ENCODE measurements around the gene NAA20.
"Not testable (repeated sequence)": the region's sequence is repeated elsewhere in the genome, so short reads cannot be mapped to it uniquely, and the experiment has no call there.

NAA20 gene

GRCh38 chr20:19992996-19993908, 23.9 kb upstream of the NAA20 start:
- DNase-seq = no peak

GRCh38 chr20:19993958-19994669, 23.0 kb upstream of the NAA20 start:
- no peak for DNase-seq

- no peak for DNase-seq
Measured at GRCh38 chr20:19995220-19995863, 21.8 kb upstream of the NAA20 start.

- DNase-seq = no peak
Measured at GRCh38 chr20:19996222-19996621, 20.9 kb upstream of the NAA20 start.

GRCh38 chr20:19996917-19997316, 20.2 kb upstream of the NAA20 start:
- no peak for DNase-seq

GRCh38 chr20:19998990-19999705, 18.0 kb upstream of the NAA20 start:
- DNase-seq = no peak

GRCh38 chr20:20000211-20000968, 16.8 kb upstream of the NAA20 start:
- peak; percentile 16 for DNase-seq

GRCh38 chr20:20002101-20002998, 14.8 kb upstream of the NAA20 start:
- no peak for DNase-seq

DNA sequence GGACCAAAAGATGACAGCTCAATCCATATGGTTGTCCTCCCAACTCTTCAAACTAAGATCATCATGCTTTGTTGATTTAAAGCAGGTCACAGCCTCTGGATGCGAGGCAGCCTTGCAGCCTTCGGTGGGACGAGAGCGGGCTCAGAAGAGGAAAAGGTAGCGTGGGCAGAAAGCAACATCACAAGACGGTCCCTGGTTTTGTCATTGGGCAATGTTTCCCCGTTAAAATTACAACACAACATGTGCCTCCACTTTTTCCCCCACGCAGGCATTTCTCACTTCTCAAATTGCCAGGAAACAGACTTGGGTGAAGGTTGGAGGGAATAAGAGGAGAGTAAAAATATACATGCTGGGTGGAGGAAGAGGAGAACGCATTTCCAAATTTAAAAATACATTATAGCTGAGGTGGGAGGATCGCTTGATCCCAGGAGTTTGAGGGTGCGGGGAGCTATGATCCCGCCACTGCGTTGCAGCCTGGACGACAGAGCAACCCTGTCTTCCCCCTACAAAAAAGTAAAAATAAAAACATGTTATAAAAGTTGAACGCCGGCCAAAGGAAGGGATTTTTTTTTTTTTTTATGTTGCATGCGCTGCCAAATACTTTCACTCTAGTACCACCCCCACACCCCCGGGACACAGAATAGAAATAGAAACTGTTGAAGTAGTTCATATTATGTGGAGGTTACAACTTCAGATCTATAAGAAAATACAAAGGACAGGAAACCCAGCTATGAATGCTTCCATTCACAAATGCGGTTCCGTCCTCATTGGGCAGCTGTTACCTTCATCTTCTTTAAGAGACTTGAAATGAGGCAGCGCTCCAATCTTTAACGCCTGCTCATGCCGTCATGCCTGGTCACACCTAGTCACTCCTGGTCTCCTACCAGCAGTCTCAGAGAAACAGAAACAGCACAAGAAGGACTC, 13.9 kb upstream of the NAA20 start:
- DNase-seq = no peak

DNA sequence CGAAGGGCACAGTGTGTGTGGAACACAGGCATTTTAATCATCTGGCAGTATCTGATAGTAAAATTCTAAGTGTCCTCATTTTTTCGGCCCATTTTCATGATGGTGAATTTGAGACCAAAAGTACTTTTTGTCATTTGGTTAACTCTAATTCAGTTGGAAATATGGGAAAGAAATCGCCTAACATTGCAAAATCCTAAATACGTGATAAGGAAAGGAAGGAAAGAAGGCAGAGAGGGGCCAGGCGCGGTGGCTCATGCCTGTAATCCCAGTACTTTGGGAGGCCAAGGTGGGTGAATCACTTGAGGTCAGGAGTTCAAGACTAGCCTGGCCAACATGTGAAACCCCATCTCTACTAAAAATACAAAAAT, 13.2 kb upstream of the NAA20 start:
- DNase-seq = not testable (repeated sequence)

- no peak for DNase-seq
Measured at GRCh38 chr20:20005342-20005741, 11.8 kb upstream of the NAA20 start.

DNA sequence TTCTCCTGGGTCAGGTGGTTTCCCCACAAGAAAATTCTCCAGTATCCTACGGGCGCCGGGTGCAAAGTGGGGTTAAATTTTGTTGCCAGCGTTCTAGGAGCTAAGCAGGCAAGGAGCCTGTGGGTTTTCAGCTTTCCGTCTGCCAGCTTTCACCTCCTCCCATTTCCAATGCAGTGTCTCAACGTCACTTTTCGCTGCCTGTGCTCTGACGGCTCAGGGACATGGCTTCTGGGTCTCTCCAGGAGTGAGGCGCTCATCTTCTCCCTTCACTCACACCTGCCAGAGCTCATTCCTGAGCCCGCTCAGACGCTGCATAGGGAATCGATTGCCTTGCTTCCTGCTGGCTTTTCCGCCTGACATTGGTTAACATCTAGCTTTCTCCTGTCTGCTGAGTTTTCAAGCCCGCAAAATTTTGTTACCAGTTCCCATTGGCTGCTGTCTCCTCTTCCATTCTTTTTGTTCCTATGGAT, 7.3 kb upstream of the NAA20 start:
- DNase-seq = no peak

DNA sequence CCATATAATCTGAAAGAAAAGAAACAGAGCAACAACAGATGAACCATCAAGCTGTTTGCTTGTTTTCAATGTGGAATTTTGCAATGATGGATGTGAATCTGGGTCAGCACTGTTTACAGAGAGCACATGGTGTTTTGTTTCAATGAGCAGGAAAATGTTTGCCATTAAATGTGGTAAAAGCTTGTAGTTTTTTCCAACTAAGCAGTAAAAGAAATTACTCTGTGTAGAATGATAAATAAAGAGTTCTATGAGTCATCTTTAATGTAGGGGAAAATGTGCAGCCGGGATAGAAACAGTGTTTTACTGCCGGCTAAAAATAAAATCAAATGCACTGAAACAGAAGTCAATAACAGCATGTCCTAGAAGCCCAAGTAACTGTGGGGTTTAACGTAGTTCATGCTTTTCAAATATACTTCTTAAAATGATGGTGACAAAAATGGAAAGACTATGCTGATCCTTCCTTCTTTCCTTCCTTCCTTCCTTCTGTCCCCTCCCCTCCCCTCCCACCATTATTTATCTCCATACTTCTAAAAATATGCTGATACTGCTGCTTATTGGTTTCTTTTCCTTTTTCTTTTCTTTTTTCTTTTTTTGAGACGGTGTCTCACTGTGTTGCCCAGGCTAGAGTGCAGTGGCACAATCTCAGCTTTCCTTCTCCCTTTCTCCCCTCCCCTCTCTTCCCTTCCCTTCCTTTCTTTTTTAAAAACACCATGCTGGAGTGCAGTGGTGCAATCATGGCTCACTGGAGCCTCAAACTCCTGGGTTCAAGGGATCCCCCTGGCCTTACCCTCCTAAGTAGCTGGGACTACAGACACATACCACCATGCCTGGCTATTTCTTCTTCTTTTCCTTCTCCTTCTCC, 6.3 kb upstream of the NAA20 start:
- no peak for DNase-seq

- no peak for DNase-seq
Measured at GRCh38 chr20:20012541-20012940, 4.6 kb upstream of the NAA20 start.

DNA sequence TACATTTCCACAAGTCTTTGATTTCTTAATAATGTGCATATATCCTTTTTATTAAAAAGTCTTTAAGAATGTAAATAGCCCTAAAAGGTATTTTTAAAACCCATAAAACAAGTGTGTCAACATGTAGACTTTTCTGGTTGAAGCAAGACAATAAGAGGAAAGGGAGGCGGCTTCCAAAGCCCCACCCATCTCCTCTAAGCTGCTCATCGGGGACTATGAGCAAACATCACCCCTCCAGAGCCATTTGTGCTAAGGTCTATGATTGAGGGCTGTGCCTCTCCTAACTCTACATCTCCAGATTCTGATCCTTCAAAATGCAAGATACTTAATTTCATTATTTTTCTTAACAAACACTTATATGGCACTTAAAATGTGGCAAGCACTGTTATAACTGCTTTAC, 2.5 kb upstream of the NAA20 start:
- DNase-seq = no peak

GRCh38 chr20:20017844-20018185, 653 bp downstream of the NAA20 start:
- DNase-seq = no peak

GRCh38 chr20:20018366-20018765, 1.2 kb downstream of the NAA20 start:
- no peak for DNase-seq

GRCh38 chr20:20019123-20019522, 2.0 kb downstream of the NAA20 start:
- DNase-seq = no peak

GRCh38 chr20:20020908-20021307, 3.7 kb downstream of the NAA20 start:
- DNase-seq = no peak
